Embryonic facial prominence (tissue), 1 donor: ENCODE data around the gene ZNF107.
"Not testable (repeated sequence)": the region's sequence is repeated elsewhere in the genome, so short reads cannot be mapped to it uniquely, and the experiment has no call there.

Source experiments
- DNase-seq: peaks from one replicate; pipeline ENCODE4 v3.0.0-alpha.2; 2016; ENCODE audit errors: extremely low spot score

ZNF107 gene

DNA sequence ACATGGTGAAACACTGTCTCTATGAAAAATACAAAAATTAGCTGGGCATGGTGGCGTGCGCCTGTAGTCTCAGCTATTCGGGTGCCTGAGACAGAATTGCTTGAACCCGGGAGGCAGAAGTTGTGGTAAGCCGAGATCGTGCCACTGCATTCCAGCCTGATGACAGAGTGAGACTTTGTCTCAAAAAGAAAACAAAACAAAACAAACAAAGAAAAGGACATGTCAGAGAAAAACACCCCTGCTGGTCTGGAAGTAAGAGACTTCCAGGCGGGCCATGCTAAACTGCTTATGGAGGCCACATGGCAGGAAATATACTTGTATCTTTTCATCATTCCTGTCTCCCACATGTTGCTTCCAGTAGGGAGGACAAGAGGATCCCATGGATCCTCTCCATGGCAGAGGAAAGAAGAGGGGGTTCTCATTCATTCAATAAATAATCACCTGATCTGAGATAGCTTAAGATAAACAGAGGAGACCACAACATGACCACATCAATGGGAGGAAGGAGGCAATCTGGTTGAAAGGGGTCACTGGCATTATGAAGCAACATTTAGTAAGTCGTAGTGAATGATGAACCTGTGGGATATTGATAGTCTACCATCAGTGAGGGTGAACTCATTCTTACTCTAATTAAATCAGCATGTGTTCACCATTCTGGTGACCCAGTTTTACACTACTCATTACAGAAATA is 67.8 kb downstream of the ZNF107 start:
- DNase-seq: no peak

GRCh38 chr7:64736575-64736974 is 70.6 kb downstream of the ZNF107 start:
- no peak for DNase-seq

DNA sequence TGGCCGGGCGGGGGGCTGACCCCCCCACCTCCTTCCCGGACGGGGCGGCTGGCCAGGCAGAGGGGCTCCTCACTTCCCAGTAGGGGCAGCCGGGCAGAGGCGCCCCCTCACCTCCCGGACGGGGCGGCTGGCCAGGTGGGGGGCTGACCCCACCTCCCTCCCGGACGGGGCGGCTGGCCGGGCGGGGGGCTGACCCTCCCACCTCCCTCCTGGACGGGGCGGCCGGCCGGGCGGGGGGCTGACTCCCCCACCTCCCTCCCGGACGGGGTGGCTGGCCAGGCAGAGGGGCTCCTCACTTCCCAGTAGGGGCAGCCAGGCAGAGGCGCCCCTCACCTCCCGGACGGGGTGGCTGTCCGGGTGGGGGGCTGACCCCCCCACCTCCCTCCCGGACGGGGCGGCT is 72.5 kb downstream of the ZNF107 start:
- not testable (repeated sequence) for DNase-seq

GRCh38 chr7:64738953-64739352 is 73.0 kb downstream of the ZNF107 start:
- not testable (repeated sequence) for DNase-seq

GRCh38 chr7:64744680-64745079 is 78.7 kb downstream of the ZNF107 start:
- no peak for DNase-seq

- no peak for DNase-seq
Observed at GRCh38 chr7:64747802-64748201, 81.9 kb downstream of the ZNF107 start.

- DNase-seq: no peak
Observed at GRCh38 chr7:64753032-64753431, 87.1 kb downstream of the ZNF107 start.

- no peak for DNase-seq
Observed at GRCh38 chr7:64755865-64756264, 89.9 kb downstream of the ZNF107 start.

DNA sequence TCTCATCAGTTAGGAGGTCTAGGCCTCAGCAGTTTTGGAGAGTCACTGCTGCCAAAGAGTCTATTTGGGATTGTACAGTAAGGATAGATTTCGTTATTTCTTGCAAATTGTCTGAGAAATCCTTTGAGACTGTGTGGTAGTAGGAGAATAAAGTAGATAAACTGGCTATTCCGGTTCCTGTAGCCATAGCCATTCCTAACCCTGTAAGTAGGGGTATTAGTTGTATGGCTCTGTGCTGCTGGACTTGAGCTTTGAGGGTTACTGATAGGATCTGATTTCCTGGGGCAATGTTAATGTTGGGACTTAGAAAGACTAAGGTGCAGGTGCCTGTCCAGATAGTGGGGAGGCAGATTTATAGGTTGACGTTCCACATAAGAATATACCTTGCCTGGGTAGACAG is 92.2 kb downstream of the ZNF107 start:
- no peak for DNase-seq
